Fibroblast of mammary gland (primary cell): ENCODE data around the gene HNF1A.

ENCODE experiments used
- DNase-seq: peaks from one replicate; pipeline ENCODE4 v3.0.0-alpha.2; 2010; ENCODE audit warnings: low read depth
- H3K4me3 ChIP-seq: 2 replicates; pipeline ENCODE4 v1.5.1; 2011; ENCODE audit warnings: low read depth, mild to moderate bottlenecking, low read length, moderate library complexity; ENCODE audit not compliant: control insufficient read depth
- TF ChIP-seq, protein P1 (sequence below): conservative IDR thresholded peaks from 2 replicates; pipeline ENCODE4 v1.5.1; 2011; ENCODE audit warnings: low read depth, low read length, inconsistent platforms; ENCODE audit not compliant: control insufficient read depth, insufficient read depth

Gene HNF1A

DNA sequence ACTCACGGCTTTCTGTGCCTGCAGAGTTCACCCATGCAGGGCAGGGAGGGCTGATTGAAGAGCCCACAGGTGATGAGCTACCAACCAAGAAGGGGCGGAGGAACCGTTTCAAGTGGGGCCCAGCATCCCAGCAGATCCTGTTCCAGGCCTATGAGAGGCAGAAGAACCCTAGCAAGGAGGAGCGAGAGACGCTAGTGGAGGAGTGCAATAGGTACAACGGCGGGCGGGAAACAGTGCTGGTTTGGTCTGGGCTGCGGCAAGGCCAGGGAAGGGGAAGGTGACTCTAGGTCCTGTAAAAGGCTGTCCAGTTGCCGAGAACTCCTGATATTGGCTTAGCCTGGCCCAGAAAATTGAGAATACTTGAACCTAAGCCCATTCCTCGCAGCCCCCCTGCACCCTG lies 15.2 kb downstream of the HNF1A start:
- DNase-seq = no peak
- TF ChIP-seq, protein P1, sequence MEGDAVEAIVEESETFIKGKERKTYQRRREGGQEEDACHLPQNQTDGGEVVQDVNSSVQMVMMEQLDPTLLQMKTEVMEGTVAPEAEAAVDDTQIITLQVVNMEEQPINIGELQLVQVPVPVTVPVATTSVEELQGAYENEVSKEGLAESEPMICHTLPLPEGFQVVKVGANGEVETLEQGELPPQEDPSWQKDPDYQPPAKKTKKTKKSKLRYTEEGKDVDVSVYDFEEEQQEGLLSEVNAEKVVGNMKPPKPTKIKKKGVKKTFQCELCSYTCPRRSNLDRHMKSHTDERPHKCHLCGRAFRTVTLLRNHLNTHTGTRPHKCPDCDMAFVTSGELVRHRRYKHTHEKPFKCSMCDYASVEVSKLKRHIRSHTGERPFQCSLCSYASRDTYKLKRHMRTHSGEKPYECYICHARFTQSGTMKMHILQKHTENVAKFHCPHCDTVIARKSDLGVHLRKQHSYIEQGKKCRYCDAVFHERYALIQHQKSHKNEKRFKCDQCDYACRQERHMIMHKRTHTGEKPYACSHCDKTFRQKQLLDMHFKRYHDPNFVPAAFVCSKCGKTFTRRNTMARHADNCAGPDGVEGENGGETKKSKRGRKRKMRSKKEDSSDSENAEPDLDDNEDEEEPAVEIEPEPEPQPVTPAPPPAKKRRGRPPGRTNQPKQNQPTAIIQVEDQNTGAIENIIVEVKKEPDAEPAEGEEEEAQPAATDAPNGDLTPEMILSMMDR = no peak
- no peak overlapping the region for H3K4me3 ChIP-seq

DNA sequence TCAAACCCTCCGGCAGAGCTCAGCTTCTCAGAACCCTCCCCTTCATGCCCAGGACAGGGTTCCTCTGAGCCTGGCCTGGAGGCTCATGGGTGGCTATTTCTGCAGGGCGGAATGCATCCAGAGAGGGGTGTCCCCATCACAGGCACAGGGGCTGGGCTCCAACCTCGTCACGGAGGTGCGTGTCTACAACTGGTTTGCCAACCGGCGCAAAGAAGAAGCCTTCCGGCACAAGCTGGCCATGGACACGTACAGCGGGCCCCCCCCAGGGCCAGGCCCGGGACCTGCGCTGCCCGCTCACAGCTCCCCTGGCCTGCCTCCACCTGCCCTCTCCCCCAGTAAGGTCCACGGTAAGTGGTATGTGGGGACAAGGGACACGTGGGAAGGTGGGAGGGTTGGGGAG lies 15.7 kb downstream of the HNF1A start:
- TF ChIP-seq, protein P1 = no peak
- no peak overlapping the region for H3K4me3 ChIP-seq
- DNase-seq = no peak

DNA sequence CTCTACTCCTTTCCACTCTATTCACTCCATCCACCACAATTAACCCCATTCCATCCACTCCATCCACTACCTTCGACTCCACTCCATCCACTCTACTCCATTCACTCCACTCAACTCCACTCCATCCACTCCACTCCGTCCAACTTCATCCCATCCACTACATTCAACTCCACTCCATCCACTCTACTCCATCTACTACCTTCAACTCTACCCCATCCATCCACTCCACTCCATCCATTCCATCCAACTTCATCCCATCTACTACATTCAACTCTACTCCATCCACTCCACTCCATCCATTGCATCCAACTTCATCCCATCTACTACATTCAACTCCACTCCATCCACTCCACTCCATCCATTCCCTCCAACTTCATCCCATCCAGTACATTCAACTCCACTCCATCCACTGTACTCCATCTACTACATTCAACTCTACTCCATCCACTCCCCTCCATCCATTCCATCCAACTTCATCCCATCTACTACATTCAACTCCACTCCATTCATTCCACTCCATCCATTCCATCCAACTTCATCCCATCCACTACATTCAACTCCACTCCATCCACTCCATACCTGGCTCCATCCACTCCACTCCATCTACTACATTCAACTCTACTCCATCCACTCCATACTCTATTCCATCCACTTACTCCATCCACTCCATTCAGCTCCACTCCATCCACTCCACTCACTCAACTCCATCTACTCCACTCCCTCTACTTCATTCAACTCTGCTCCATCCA lies 16.4 kb downstream of the HNF1A start:
- TF ChIP-seq, protein P1 = no peak
- peak; percentile 24 for DNase-seq
- no peak overlapping the region for H3K4me3 ChIP-seq

DNA sequence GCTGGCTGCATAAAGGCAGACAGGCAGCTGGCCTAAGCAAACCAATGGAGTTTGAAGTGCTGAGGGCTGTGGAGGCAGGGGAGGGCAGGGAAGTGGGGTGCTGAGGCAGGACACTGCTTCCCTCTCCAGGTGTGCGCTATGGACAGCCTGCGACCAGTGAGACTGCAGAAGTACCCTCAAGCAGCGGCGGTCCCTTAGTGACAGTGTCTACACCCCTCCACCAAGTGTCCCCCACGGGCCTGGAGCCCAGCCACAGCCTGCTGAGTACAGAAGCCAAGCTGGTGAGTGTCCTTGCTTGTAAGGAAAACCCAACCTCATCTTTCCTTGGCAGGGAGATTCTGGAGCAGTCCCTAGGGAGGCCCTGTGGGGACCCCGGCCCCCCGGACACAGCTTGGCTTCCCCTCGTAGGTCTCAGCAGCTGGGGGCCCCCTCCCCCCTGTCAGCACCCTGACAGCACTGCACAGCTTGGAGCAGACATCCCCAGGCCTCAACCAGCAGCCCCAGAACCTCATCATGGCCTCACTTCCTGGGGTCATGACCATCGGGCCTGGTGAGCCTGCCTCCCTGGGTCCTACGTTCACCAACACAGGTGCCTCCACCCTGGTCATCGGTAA lies 17.9 kb downstream of the HNF1A start:
- H3K4me3 ChIP-seq = no peak overlapping the region
- no peak for DNase-seq
- TF ChIP-seq, protein P1 = no peak

DNA sequence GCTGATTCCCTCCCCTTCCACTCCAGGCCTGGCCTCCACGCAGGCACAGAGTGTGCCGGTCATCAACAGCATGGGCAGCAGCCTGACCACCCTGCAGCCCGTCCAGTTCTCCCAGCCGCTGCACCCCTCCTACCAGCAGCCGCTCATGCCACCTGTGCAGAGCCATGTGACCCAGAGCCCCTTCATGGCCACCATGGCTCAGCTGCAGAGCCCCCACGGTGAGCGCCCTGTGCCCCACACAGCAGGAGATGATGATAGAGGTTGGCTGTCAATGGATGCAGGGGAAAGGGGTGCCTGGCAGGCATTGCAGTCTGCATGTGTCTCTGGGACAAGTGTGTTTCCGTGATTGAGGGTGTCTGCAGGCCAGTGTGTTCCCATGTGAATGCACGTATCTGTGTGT lies 19.1 kb downstream of the HNF1A start:
- no peak overlapping the region for H3K4me3 ChIP-seq
- TF ChIP-seq, protein P1 = no peak
- no peak for DNase-seq

DNA sequence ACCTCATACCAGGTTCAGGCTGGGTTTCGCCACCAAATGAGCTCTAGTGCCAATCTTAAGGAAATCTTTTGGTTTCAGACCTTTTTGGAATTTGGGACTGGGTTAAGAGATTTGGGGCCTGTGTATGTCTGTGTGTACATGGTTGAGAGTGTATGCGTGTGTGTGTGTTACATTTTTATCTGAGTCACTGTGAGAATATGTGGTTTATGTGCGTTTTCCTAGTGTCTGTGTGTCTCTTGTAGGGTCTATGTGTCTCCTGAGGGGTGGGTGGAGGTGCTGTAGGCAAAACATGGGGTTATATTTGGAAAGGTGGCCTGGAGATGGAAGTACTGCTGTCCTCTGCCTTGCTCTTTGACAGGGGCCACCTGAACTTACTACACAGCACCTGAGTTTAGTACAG lies 20.1 kb downstream of the HNF1A start:
- DNase-seq = no peak
- TF ChIP-seq, protein P1 = no peak
- H3K4me3 ChIP-seq = no peak overlapping the region
